GM18907 (cell line): ENCODE results near the gene RNF125.
"Not testable (repeated sequence)": the region's sequence is repeated elsewhere in the genome, so short reads cannot be mapped to it uniquely, and the experiment has no call there.

Experiments used
- ATAC-seq: cut with Tn5 transposase; IDR thresholded peaks from one replicate; pipeline ENCODE4 v1.9.1; 2021; ENCODE audit warnings: mild to moderate bottlenecking, moderate library complexity; ENCODE audit not compliant: unreplicated experiment

RNF125 gene

DNA sequence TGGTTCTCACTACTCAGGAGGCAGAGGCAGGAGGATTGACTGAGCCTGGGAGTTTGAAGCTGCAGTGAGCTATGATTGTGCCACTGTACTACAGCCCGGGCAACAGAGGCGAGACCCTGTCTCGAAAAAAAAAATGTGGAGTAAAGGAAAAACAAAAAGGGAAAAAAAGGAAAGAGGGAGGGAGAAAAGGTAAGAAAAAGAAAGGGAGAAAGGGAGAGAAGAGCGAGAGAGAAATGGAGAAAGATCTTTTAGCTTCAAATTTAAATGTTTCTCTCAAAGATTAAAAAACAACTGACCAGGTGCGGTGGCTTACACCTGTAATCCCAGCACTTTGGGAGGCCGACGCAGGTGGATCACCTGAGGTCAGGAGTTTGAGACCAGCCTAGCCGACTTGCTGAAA lies 65.2 kb downstream of the RNF125 start:
- no peak for ATAC-seq

DNA sequence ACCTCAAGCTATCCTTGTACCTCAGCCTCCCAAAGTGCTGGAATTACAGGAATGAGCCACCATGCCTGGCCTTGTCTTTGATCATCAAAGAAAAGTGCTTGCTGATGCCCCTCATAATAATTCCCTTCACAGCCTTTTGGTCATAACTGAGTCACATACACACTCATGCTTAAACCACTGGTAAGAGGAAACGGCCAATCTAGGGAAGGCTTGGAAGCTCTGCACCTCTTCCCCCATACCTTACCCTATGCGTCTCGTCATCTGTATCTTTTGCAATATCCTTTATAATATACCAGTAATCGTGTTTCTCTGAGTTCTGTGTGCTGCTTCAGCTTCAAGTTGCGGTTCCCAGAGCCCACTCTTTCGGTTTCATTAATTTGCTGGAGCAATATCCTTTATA lies 68.3 kb downstream of the RNF125 start:
- ATAC-seq, result no peak

- not testable (repeated sequence) for ATAC-seq
Observed at GRCh38 chr18:32090831-32091230, 72.2 kb downstream of the RNF125 start.

DNA sequence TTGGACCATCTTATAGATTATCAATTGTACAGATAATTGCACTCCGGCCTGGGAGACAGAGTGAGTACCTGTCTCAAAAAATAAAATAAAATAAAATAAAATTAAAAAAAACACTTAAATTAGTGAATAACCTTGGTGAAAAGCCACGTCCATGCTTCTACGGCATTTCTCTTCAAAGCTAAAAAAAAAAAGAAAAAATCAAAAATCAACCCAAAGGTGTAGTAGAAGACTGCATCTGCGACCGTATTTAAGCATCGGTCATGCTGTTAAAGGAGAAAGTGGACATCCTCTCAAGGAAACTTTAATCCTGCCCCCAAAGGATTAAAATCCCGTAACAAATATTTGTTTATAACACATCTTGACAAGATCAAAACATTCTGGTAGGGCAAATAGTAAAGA lies 72.7 kb downstream of the RNF125 start:
- no peak for ATAC-seq

- peak; percentile 71 for ATAC-seq
Observed at GRCh38 chr18:32091724-32092421, 73.2 kb downstream of the RNF125 start, which contains the start of gene RNF138. TSS of gene RNF138 (plus strand) at chr18:32091874. CDS start at chr18:32092777, 903 bp downstream.

GRCh38 chr18:32092422-32093101 lies 73.9 kb downstream of the RNF125 start:
- ATAC-seq, result peak; percentile 82

DNA sequence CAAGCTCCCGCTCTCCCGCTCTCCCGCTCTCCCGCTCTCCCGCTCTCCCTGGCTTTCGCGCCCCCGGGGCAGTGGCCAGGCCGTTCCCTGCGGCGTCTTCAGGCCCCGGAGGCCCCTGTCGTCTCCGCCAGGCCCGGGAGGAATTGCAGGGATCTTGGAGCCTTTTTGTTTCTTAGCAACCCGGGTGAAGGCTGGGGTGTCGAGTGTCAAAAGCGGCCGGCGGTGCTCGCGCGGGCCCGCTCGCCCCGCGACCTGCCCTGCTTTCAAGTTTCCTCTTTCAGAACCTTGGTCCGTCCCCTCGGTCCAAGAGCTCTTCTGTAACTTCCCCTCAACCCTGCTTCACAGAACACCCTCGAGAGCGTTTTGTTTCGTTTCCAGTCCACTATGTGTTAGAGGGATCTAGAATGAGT lies 74.5 kb downstream of the RNF125 start:
- peak; percentile 36 for ATAC-seq

GRCh38 chr18:32093523-32093922 lies 74.9 kb downstream of the RNF125 start:
- ATAC-seq, result no peak

- ATAC-seq, result no peak
Observed at GRCh38 chr18:32095192-32095899, 76.7 kb downstream of the RNF125 start.

- no peak for ATAC-seq
Observed at GRCh38 chr18:32095900-32096229, 77.2 kb downstream of the RNF125 start.

DNA sequence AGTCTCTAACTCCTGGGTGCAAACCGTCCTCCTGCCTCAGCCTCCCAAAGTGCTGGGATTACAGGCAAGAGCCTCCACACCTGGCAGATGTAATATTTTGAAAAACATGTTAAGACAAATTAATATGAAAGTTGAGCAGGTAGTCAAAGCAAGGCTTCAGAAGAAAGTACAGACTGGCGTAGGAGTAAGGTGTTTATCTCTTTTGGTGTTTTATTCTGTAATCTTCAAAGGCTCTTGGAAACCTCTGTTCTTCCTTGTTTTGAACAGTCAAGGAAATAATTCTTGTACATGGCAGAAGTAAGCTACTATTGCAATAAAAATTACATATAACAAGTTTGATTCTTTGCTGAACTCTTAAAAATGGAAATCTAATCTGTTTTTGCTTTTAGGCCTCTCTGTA lies 78.3 kb downstream of the RNF125 start:
- no peak for ATAC-seq

GRCh38 chr18:32104516-32104915 lies 85.9 kb downstream of the RNF125 start:
- ATAC-seq, result no peak

DNA sequence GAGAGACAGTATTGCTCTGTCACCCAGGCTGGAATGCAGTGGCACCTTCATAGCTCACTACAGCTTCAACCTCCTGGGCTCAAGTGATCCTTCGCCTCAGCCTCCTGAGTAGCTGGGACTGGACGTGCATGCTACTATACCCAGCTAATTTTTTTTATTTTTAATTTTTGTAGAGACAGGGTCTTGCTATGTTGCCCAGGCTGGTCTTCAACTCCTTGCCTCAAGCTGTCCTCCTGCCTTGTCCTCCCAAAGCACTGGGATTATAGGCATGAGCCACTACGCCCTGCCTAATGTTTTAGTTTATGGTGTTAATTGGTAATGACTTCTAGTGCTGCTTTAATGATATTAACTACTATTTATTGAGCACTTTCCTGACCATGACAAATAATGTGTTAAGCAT lies 91.4 kb downstream of the RNF125 start:
- ATAC-seq, result no peak

DNA sequence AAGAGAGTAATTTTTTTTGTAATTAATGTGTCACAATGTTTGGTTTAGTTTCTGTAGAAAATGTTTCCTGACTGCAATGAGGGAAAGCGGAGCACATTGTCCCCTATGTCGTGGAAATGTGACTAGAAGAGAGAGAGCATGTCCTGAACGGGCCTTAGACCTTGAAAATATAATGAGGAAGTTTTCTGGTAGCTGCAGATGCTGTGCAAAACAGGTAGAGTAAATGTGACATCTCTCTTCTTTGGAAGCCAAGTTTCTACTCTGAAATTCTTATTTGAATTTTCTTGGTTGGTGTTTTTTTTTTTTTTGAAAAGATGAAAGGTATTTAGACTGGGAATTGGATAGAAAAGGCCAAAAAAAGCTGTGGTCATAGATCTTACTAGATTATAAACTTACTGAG lies 93.1 kb downstream of the RNF125 start:
- ATAC-seq, result no peak

- ATAC-seq, result no peak
Observed at GRCh38 chr18:32112826-32113225, 94.2 kb downstream of the RNF125 start.

DNA sequence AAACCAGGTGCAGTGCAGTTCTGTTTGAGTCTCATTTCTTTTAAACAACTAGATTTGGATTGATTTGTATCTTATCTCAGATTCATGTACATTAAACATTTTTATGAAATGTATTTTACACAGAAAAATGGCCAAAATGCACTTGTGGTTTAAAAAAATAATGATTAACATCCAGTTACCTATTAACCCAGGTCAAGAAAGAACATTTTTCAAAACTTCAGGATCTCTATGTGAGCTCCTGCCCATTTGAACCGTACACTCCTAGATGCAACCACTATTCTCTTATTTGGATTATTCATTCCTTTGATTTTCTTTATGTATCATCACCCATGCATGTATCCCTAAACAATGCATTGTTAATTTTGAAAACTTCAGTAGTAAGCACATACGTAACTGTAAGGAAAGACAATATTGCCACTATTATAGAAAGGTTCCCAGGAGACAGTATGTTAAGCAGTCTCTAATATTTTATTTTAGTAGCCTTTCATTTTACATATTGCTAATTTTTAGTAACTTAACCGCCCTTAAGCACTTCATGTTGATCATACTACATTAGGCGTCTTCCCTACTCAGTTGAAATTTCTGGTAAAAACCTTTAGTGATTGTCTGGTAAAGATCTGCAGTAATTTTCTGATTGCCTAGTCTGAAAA lies 95.8 kb downstream of the RNF125 start:
- no peak for ATAC-seq

- ATAC-seq, result no peak
Observed at GRCh38 chr18:32122039-32122438, 103.4 kb downstream of the RNF125 start.
